ENCODE measurements around the gene VSX2.

DNA sequence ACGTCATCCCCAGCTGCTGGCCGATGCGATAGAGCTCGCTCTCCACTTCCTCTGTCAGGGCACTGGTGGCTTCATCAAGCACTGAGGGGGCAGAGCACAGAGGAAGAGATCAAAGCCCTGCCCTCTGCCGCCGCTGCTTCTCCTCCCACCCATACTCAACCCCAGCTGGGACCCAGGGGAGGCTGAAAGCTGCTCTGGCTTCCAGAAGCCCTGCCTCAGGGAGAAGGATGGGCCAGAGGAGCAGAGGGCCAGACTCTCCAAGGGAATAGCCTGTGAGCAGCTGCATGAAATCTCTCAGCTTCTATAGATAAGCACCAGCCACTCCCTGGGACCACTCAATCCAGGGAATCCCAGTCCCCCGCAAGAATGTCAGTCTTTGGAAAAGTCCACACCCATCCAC is 47.5 kb downstream of the VSX2 start:
- TF ChIP-seq, protein P1, sequence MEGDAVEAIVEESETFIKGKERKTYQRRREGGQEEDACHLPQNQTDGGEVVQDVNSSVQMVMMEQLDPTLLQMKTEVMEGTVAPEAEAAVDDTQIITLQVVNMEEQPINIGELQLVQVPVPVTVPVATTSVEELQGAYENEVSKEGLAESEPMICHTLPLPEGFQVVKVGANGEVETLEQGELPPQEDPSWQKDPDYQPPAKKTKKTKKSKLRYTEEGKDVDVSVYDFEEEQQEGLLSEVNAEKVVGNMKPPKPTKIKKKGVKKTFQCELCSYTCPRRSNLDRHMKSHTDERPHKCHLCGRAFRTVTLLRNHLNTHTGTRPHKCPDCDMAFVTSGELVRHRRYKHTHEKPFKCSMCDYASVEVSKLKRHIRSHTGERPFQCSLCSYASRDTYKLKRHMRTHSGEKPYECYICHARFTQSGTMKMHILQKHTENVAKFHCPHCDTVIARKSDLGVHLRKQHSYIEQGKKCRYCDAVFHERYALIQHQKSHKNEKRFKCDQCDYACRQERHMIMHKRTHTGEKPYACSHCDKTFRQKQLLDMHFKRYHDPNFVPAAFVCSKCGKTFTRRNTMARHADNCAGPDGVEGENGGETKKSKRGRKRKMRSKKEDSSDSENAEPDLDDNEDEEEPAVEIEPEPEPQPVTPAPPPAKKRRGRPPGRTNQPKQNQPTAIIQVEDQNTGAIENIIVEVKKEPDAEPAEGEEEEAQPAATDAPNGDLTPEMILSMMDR (IDR thresholded peaks at IDR 0.05) = no peak
- no peak for TF ChIP-seq POLR2A (IDR thresholded peaks at IDR 0.05)
